HEK293 (cell line): Measurements from ENCODE around the gene FGFR2.

Experiments
- CTCF ChIA-PET: fragments of 350-600 bp; formaldehyde crosslinking; extraction: SDS; loops from one replicate; lab custom pipeline; 2021; ENCODE audit warnings: antibody characterized with exemption; lab: Yijun Ruan, JAX
- POLR2A ChIA-PET: fragments of 300-600 bp; formaldehyde crosslinking; extraction: SDS; loops from one replicate; lab custom pipeline; 2020; ENCODE audit warnings: antibody characterized with exemption, inconsistent platforms; lab: Yijun Ruan, JAX
- H3K27ac ChIP-seq: fragments of 200-500 bp; sonication (Bioruptor generic); 2 replicates; pipeline ENCODE4 v1.5.1; 2014; ENCODE audit warnings: low read depth, low read length, control low read depth, inconsistent platforms; ENCODE audit errors: extremely low read depth
- H3K36me3 ChIP-seq, 2 experiments: fragments of 200-500 bp in 1 of 2; sonication (Bioruptor generic) in 1 of 2; 1 replicate in 1 of 2; 2 replicates in 1 of 2; pipeline ENCODE4 v1.5.1; 2014 to 2017; ENCODE audit warnings: inconsistent platforms in 2 of 2, low read length in 2 of 2; ENCODE audit not compliant: control insufficient read depth in 2 of 2, insufficient read depth in 1 of 2
- H3K4me1 ChIP-seq: fragments of 200-500 bp; sonication (Bioruptor generic); 2 replicates; pipeline ENCODE4 v1.5.1; 2014; ENCODE audit warnings: mild to moderate bottlenecking, low read length, inconsistent platforms; ENCODE audit not compliant: control insufficient read depth, insufficient read depth
- H3K4me3 ChIP-seq: 2 replicates; pipeline ENCODE4 v1.5.1; 2011; ENCODE audit warnings: low read depth, mild to moderate bottlenecking, control low read depth, low read length, moderate library complexity
- H3K9me3 ChIP-seq: fragments of 200-500 bp; sonication (Bioruptor generic); 2 replicates; pipeline ENCODE4 v1.5.1; 2014; ENCODE audit warnings: low read depth, low read length, inconsistent platforms; ENCODE audit not compliant: control insufficient read depth, insufficient read depth
- EGR2 ChIP-seq: fragments of 450-650 bp; formaldehyde crosslinking; IDR thresholded peaks from 2 replicates; pipeline ENCODE4 v1.5.1; 2016; ENCODE audit warnings: low read depth, missing biosample characterization, missing genetic modification characterization
- FEZF1 ChIP-seq: fragments of 450-650 bp; formaldehyde crosslinking; IDR thresholded peaks from 2 replicates; pipeline ENCODE4 v1.5.1; 2016; ENCODE audit warnings: missing biosample characterization, missing genetic modification characterization
- GLIS1 ChIP-seq: fragments of 450-650 bp; formaldehyde crosslinking; IDR thresholded peaks from 2 replicates; pipeline ENCODE4 v1.5.1; 2016; ENCODE audit warnings: missing biosample characterization, missing genetic modification characterization
- HIC1 ChIP-seq: fragments of 450-650 bp; formaldehyde crosslinking; IDR thresholded peaks from 2 replicates; pipeline ENCODE4 v1.5.1; 2016; ENCODE audit warnings: missing biosample characterization, missing genetic modification characterization
- KLF10 ChIP-seq: fragments of 450-650 bp; IDR thresholded peaks from 2 replicates; pipeline ENCODE4 v1.5.1; 2018; ENCODE audit warnings: missing biosample characterization, mild to moderate bottlenecking, missing genetic modification characterization
- OSR2 ChIP-seq: fragments of 450-650 bp; formaldehyde crosslinking; IDR thresholded peaks from 2 replicates; pipeline ENCODE4 v1.5.1; 2016; ENCODE audit warnings: missing biosample characterization, missing genetic modification characterization
- PATZ1 ChIP-seq: fragments of 450-650 bp; formaldehyde crosslinking; IDR thresholded peaks from 2 replicates; pipeline ENCODE4 v1.5.1; 2016; ENCODE audit warnings: missing biosample characterization, missing genetic modification characterization
- PRDM10 ChIP-seq: fragments of 450-650 bp; formaldehyde crosslinking; IDR thresholded peaks from 2 replicates; pipeline ENCODE4 v1.5.1; 2016; ENCODE audit warnings: missing biosample characterization, missing genetic modification characterization
- PRDM6 ChIP-seq: fragments of 450-650 bp; formaldehyde crosslinking; IDR thresholded peaks from 2 replicates; pipeline ENCODE4 v1.5.1; 2017; ENCODE audit warnings: missing biosample characterization, missing genetic modification characterization
- SP3 ChIP-seq: fragments of 450-650 bp; formaldehyde crosslinking; IDR thresholded peaks from 2 replicates; pipeline ENCODE4 v1.5.1; 2016; ENCODE audit warnings: missing biosample characterization, missing genetic modification characterization
- SP7 ChIP-seq: fragments of 450-650 bp; formaldehyde crosslinking; IDR thresholded peaks from 2 replicates; pipeline ENCODE4 v1.5.1; 2016; ENCODE audit warnings: missing biosample characterization, missing genetic modification characterization
- WT1 ChIP-seq: fragments of 450-650 bp; formaldehyde crosslinking; IDR thresholded peaks from 2 replicates; pipeline ENCODE4 v1.5.1; 2016; ENCODE audit warnings: missing biosample characterization, missing genetic modification characterization
- YY2 ChIP-seq: fragments of 450-650 bp; formaldehyde crosslinking; IDR thresholded peaks from 2 replicates; pipeline ENCODE4 v1.5.1; 2016; ENCODE audit warnings: missing biosample characterization, missing genetic modification characterization
- ZBTB48 ChIP-seq: fragments of 450-650 bp; formaldehyde crosslinking; IDR thresholded peaks from 2 replicates; pipeline ENCODE4 v1.5.1; 2016; ENCODE audit warnings: missing biosample characterization, missing genetic modification characterization
- ZFP3 ChIP-seq: fragments of 450-650 bp; formaldehyde crosslinking; IDR thresholded peaks from 2 replicates; pipeline ENCODE4 v1.5.1; 2016; ENCODE audit warnings: low read depth, missing biosample characterization, missing genetic modification characterization
- ZNF132 ChIP-seq: fragments of 450-650 bp; formaldehyde crosslinking; IDR thresholded peaks from 2 replicates; pipeline ENCODE4 v1.5.1; 2017; ENCODE audit warnings: missing biosample characterization, missing genetic modification characterization, borderline replicate concordance
- ZNF175 ChIP-seq: fragments of 450-650 bp; formaldehyde crosslinking; IDR thresholded peaks from 2 replicates; pipeline ENCODE4 v1.5.1; 2016; ENCODE audit warnings: missing biosample characterization, missing genetic modification characterization
- ZNF211 ChIP-seq: fragments of 450-650 bp; formaldehyde crosslinking; IDR thresholded peaks from 2 replicates; pipeline ENCODE4 v1.5.1; 2016; ENCODE audit warnings: low read depth, missing biosample characterization, missing genetic modification characterization
- ZNF366 ChIP-seq: fragments of 450-650 bp; formaldehyde crosslinking; conservative IDR thresholded peaks from 2 replicates; pipeline ENCODE4 v1.5.1; 2016; ENCODE audit warnings: missing biosample characterization, missing genetic modification characterization
- ZNF501 ChIP-seq: fragments of 450-650 bp; formaldehyde crosslinking; IDR thresholded peaks from 2 replicates; pipeline ENCODE4 v1.5.1; 2016; ENCODE audit warnings: missing biosample characterization, missing genetic modification characterization
- ZNF596 ChIP-seq: fragments of 450-650 bp; IDR thresholded peaks from 2 replicates; pipeline ENCODE4 v1.5.0; 2018; ENCODE audit warnings: missing biosample characterization, mild to moderate bottlenecking, missing genetic modification characterization, moderate library complexity
- ZNF600 ChIP-seq: fragments of 450-650 bp; formaldehyde crosslinking; IDR thresholded peaks from 2 replicates; pipeline ENCODE4 v1.5.1; 2016; ENCODE audit warnings: missing biosample characterization, missing genetic modification characterization
- ZNF629 ChIP-seq: fragments of 450-650 bp; formaldehyde crosslinking; IDR thresholded peaks from 2 replicates; pipeline ENCODE4 v1.5.1; 2017; ENCODE audit warnings: missing biosample characterization, missing genetic modification characterization
- ZNF664 ChIP-seq: fragments of 450-650 bp; formaldehyde crosslinking; IDR thresholded peaks from 2 replicates; pipeline ENCODE4 v1.5.1; 2016; ENCODE audit warnings: missing biosample characterization, missing genetic modification characterization
- ZSCAN30 ChIP-seq: fragments of 450-650 bp; IDR thresholded peaks from 2 replicates; pipeline ENCODE4 v1.5.1; 2018; ENCODE audit warnings: missing biosample characterization, mild to moderate bottlenecking, missing genetic modification characterization, moderate library complexity
- ZSCAN4 ChIP-seq: fragments of 450-650 bp; formaldehyde crosslinking; IDR thresholded peaks from 2 replicates; pipeline ENCODE4 v1.5.1; 2017; ENCODE audit warnings: missing biosample characterization, missing genetic modification characterization

The FGFR2 gene

GRCh38 chr10:121573538-121573941 is 24.7 kb downstream of the FGFR2 start (continued):
- TF ChIP-seq ZNF132 = no peak
- peak; percentile 42; the same call in 1 of the 2 replicates for TF ChIP-seq PATZ1 (tag by site-specific recombination)
- TF ChIP-seq ZNF366 (tag by site-specific recombination) = peak; percentile 93
- TF ChIP-seq ZFP3 (tag by site-specific recombination) = 0 out of 2 replicates have a peak, but pooled peaks have one; percentile 3
- no peak for TF ChIP-seq OSR2
- 0 out of 2 replicates have a peak, but pooled peaks have one; percentile 10 for TF ChIP-seq ZNF501
- no peak for TF ChIP-seq WT1 (tag by site-specific recombination)
- peak; percentile 73 for TF ChIP-seq PRDM10 (tag by site-specific recombination)
- TF ChIP-seq ZNF600 = 0 out of 2 replicates have a peak, but pooled peaks have one; percentile 22
- peak; percentile 16; the same call in 1 of the 2 replicates for TF ChIP-seq GLIS1 (tag by site-specific recombination)
- no peak for TF ChIP-seq ZNF175 (tag by site-specific recombination)
- TF ChIP-seq EGR2 (tag by site-specific recombination) = peak; percentile 86
- TF ChIP-seq YY2 (tag by site-specific recombination) = no peak

- CTCF ChIA-PET = interaction anchor here (0.6 to 1.4 kb wide), 4 partner anchors 17 to 624 kb away, joined by 3 read pairs; no protein-coding TSS in a partner anchor
- H3K4me1 ChIP-seq = peaks cover 20% of the 10 kb centered on the region
- TF ChIP-seq SP3 (tag by site-specific recombination) (peak; percentile 41; the same call in 1 of the 2 replicates), ZBTB48 (tag by site-specific recombination) (no peak), HIC1 (tag by site-specific recombination) (peak; percentile 55), ZNF596 (tag by site-specific recombination) (peak; percentile 79), ZNF629 (tag by site-specific recombination) (0 out of 2 replicates have a peak, but pooled peaks have one; percentile 28), PRDM6 (peak; percentile 95), ZFP3 (tag by site-specific recombination) (0 out of 2 replicates have a peak, but pooled peaks have one; percentile 2), KLF10 (tag by site-specific recombination) (0 out of 2 replicates have a peak, but pooled peaks have one; percentile 41), SP7 (tag by site-specific recombination) (peak; percentile 25; the same call in 1 of the 2 replicates), ZNF600 (no peak), ZNF664 (tag by site-specific recombination) (peak; percentile 8; the same call in 1 of the 2 replicates), ZSCAN30 (tag by site-specific recombination) (peak; percentile 60; the same call in 1 of the 2 replicates), ZSCAN4 (tag by site-specific recombination) (peak; percentile 12; the same call in 1 of the 2 replicates), FEZF1 (tag by site-specific recombination) (peak; percentile 95), ZNF211 (no peak)
Measured at GRCh38 chr10:121572859-121573537, 25.2 kb downstream of the FGFR2 start.

More at GRCh38 chr10:121572859-121573537, 25.2 kb downstream of the FGFR2 start:
- H3K27ac ChIP-seq = peak overlapping the region; percentile 69
- H3K36me3 ChIP-seq = no peaks in the 10 kb centered on the region
- no peak overlapping the region for H3K4me3 ChIP-seq
- H3K9me3 ChIP-seq = no peaks in the 10 kb centered on the region
- POLR2A ChIA-PET = interaction anchor here (0.6 kb wide), 1 partner anchor 35 kb away, joined by 6 read pairs; no protein-coding TSS in a partner anchor
